K562 treated with DMSO at 1 percent for 24 hours (cell line): ENCODE measurements around the gene NUDT7. TPM values are rescaled to one million over a fixed set of nuclear protein-coding genes. Genes with fewer than 3 reads are reported as not detected.

Experiments
- total RNA-seq: library from RNA; unstranded; fragments of 300-600 nt; gene quantifications from 2 replicates; pipeline ENCODE4 v1.2.3, GENCODE V29; 2022; ENCODE audit warnings: low read depth; ENCODE audit not compliant: insufficient read depth

Gene NUDT7
- 8.2 and 9.4 TPM in 2 replicates for total RNA-seq

DNA sequence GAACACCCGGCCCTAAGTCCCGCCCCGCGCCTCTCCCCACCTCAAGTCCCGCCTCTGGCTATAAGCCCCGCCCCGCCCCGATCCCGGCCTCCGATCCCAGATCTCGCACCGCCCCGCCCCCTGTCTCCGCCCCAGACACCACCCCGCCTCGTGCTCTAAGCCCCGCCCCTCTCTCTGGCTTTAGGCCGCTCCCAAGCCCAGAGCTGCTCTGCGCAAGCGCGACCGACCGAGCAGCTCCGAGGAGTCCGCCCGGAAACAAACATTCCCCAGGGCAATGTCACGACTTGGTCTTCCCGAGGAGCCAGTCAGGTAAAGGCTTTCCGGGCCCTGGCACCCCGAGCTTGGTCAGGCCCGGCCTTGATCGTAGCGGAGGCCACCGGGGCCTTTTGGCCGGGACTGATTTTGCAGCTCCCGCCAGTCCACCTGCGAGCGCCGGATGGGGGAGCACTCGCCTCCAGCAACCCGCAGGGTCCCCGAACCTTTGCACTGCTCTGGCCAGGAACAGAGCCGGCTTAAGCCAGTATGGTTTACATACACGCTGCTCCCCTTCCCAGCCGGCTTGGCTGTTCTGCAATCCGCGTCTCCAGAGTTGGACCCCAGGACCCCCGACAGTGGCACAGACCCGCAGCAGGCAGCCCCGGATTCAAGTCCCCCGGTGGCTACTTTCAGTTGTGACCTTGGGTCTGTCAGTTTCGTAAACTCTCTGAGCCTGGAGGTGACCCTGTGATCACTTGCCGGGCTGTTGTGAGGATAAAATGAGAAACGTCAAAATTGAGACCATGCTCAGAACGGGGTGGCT is at the start of gene NUDT7:
TSS of gene NUDT7 (plus strand) at position 206 of the 799 bp plus-strand sequence. CDS start at position 275, 69 bp downstream.

DNA sequence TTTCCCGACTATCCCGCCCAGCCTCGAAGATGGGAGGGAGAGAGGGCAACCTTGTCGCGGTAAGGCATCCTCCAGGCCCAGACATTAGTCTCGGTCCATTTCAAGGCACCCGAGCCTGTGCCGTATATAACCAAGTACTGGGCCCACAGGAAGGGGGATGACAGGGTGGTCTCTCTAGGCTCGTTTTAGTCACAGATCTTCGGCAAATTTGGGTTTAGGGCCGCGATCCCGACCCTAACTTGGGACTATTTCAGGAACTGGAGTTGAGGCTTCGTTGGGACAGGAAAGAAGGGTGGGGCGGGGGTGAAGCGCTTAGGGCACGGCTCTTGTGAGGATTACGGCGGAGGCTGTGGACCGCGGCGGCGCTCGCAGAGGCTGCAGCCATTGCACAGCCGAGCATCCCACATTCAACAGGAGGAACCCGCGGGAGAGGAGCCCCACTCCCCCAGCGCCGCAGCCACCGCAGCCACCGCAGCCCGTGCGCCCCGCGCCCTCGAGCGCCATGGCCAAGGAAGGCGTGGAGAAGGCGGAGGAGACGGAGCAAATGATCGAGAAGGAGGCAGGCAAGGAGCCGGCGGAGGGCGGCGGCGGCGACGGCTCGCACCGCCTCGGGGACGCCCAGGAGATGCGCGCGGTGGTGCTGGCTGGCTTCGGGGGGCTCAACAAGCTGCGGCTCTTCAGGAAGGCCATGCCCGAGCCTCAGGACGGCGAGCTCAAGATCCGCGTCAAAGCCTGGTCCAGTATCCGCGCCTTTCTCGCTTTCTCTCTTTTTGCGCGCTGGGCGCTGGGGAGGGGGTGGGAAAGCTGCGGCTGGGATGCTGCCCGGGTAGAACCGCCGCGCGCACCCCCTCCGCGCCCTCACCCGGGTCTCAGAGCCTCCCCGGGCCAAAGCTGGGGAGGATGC is 66.1 kb downstream of the NUDT7 start, which contains the start of gene VAT1L:
TSS of gene VAT1L (plus strand) at position 384 of the 904 bp plus-strand sequence. CDS start at position 503, 119 bp downstream.

Other genes starting within 250 kb of the NUDT7 start
- not detected in 2 replicates for gene VAT1L, start 66.0 kb downstream of the NUDT7 start, total RNA-seq